Measurements from ENCODE around the gene LGALS1.

GRCh38 chr22:37636186-37636948 is 39.1 kb upstream of the LGALS1 start:
- TF ChIP-seq EZH2 (IDR thresholded peaks at IDR 0.05; ENCODE audit: borderline replicate concordance) = no peak
- no peak for TF ChIP-seq CTCF (IDR thresholded peaks at IDR 0.05; ENCODE audit: poor library complexity)
- no peak for TF ChIP-seq EZH2phosphoT487 (IDR thresholded peaks at IDR 0.05; ENCODE audit: low read depth, severe bottlenecking, unreplicated experiment)

Measured in hepatocyte (in vitro differentiated cells).